ENCODE results near the gene CDH23. TPM values are rescaled to one million over a fixed set of nuclear protein-coding genes. Genes with fewer than 3 reads are reported as not detected.

CDH23 gene
- total RNA-seq, 1 donor from 2014 or later = 10.3 TPM

DNA sequence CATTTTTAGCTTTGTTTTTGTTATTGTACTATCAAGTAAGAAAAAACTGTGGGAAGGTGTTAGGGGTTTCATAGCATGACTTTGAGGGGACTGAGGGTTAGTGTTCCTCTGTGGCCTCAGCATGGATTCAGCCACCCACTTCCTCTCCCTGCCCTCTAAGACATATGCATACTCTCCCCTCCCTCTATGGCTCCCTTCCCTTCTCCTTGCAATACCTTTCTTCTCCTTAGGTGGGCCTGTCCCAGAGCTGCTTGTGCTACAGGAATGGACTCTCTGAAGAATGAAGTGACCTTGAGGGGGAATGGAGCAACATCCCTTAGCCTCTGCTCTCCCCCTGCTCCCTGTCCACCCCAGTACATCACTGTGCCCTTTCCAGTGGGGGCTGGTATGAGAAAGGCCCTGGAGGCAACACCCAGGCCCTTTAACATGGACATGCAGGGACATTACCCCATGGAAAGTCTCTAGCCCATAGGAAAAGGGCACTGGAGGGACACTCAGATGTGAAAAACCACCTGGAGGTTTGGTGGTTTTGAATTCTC, 22.4 kb downstream of the CDH23 start:
- TF ChIP-seq POLR2AphosphoS5 (IDR thresholded peaks at IDR 0.05; ENCODE audit: insufficient read depth in 1 of 2, low read depth in 1 of 2) (no peak), POLR2A (IDR thresholded peaks at IDR 0.05) (no peak)
- TF ChIP-seq, protein P1, sequence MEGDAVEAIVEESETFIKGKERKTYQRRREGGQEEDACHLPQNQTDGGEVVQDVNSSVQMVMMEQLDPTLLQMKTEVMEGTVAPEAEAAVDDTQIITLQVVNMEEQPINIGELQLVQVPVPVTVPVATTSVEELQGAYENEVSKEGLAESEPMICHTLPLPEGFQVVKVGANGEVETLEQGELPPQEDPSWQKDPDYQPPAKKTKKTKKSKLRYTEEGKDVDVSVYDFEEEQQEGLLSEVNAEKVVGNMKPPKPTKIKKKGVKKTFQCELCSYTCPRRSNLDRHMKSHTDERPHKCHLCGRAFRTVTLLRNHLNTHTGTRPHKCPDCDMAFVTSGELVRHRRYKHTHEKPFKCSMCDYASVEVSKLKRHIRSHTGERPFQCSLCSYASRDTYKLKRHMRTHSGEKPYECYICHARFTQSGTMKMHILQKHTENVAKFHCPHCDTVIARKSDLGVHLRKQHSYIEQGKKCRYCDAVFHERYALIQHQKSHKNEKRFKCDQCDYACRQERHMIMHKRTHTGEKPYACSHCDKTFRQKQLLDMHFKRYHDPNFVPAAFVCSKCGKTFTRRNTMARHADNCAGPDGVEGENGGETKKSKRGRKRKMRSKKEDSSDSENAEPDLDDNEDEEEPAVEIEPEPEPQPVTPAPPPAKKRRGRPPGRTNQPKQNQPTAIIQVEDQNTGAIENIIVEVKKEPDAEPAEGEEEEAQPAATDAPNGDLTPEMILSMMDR (IDR thresholded peaks at IDR 0.05) = no peak
- Histone ChIP-seq H3K36me3 (no peaks in the 10 kb centered on the region), H3K27ac (no peak overlapping the region), H3K4me3 (no peak overlapping the region), H3K27me3 (no peaks in the 10 kb centered on the region), H3K9me3 (no peaks in the 10 kb centered on the region), H3K4me1 (no peaks in the 10 kb centered on the region)
- DNase-seq (ENCODE audit: extremely low spot score in 2 of 2) = peak in 1 of 2 donors; percentile 95
- intact Hi-C loops (cut with DNase I) = no loop called here

DNA sequence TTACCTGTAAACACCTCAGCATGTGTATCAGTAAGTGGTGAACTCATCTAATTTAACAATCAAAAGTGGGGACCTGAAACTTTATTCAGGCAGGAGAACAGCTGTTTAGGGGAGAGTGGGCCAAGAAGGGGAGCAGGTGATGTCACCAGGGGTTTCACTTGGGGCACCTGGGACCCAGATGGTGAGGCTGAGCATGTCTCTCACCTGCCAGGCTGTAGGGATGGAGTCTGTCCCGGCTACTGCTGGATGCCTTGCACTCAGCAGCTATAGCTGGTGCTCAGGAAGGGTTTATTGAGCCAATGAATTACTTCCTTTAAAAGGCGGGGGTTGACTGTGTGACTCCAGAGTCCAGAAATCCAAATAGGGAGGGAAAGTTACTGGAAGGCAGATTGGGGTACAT, 23.0 kb downstream of the CDH23 start:
- TF ChIP-seq, protein P1 (IDR thresholded peaks at IDR 0.05) = no peak
- TF ChIP-seq POLR2AphosphoS5 (IDR thresholded peaks at IDR 0.05; ENCODE audit: insufficient read depth in 1 of 2, low read depth in 1 of 2) (no peak), POLR2A (IDR thresholded peaks at IDR 0.05) (no peak)
- peak in 1 of 2 donors; percentile 37 for DNase-seq (ENCODE audit: extremely low spot score in 2 of 2)
- H3K4me1 ChIP-seq = no peaks in the 10 kb centered on the region
- H3K4me3 ChIP-seq = no peak overlapping the region
- no peak overlapping the region for H3K27ac ChIP-seq
- H3K36me3 ChIP-seq = no peaks in the 10 kb centered on the region
- H3K27me3 ChIP-seq = no peaks in the 10 kb centered on the region
- intact Hi-C loops (cut with DNase I) = no loop called here
- H3K9me3 ChIP-seq = no peaks in the 10 kb centered on the region

DNA sequence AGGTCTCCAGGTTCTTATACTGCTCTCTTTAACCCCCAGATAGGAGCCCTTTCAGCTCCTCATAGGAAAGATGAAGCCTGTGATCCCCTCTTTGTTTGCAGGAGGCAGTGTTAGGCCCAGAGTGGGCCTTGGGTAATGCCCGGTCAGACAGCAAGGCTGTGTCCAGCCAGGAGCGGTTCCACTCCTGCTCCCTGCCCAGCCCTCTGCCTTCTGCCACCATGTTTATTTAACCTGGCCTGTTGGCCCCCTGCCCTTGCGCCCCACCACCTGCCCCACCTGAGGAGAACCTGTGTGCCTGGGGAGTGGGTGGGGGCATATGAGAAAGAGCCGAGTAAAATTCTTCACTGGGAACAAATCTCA, 24.3 kb downstream of the CDH23 start:
- H3K9me3 ChIP-seq = no peaks in the 10 kb centered on the region
- no peak overlapping the region for H3K4me3 ChIP-seq
- intact Hi-C loops (cut with DNase I) = no loop called here
- TF ChIP-seq POLR2A (IDR thresholded peaks at IDR 0.05) (no peak), POLR2AphosphoS5 (IDR thresholded peaks at IDR 0.05; ENCODE audit: insufficient read depth in 1 of 2, low read depth in 1 of 2) (no peak)
- TF ChIP-seq, protein P1 (IDR thresholded peaks at IDR 0.05) = no peak
- H3K36me3 ChIP-seq = no peaks in the 10 kb centered on the region
- peak in 1 of 2 donors; percentile 72 for DNase-seq (ENCODE audit: extremely low spot score in 2 of 2)
- H3K4me1 ChIP-seq = no peaks in the 10 kb centered on the region
- no peaks in the 10 kb centered on the region for H3K27me3 ChIP-seq
- no peak overlapping the region for H3K27ac ChIP-seq

DNA sequence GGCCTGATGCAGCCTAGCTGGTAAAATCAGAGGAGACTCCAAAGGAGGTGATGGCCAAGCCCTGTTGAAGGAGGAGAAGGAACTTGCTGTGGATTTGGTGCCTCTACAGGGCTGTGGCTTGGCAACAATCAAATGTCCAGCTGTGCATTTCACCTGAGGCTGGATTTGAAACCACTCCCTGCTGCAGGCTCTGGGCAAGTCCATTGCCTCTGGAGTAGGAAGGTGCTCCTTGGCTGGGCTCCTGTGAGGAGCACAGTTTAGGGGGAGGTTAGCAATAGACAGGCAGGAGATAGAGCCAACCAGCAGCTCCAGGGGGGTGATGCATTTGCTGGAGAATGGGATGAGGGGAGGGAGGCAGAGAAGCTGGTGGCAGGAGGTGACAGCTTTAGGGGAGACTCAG, 26.5 kb downstream of the CDH23 start:
- intact Hi-C loops (cut with DNase I) = no loop called here
- TF ChIP-seq POLR2A (IDR thresholded peaks at IDR 0.05) (no peak), POLR2AphosphoS5 (IDR thresholded peaks at IDR 0.05; ENCODE audit: insufficient read depth in 1 of 2, low read depth in 1 of 2) (no peak)
- TF ChIP-seq, protein P1 (IDR thresholded peaks at IDR 0.05) = no peak
- DNase-seq (ENCODE audit: extremely low spot score in 2 of 2) = peak in 1 of 2 donors; percentile 74
- H3K27ac ChIP-seq = no peak overlapping the region
- H3K27me3 ChIP-seq = no peaks in the 10 kb centered on the region
- no peaks in the 10 kb centered on the region for H3K36me3 ChIP-seq
- no peaks in the 10 kb centered on the region for H3K9me3 ChIP-seq
- H3K4me3 ChIP-seq = no peak overlapping the region
- no peaks in the 10 kb centered on the region for H3K4me1 ChIP-seq

DNA sequence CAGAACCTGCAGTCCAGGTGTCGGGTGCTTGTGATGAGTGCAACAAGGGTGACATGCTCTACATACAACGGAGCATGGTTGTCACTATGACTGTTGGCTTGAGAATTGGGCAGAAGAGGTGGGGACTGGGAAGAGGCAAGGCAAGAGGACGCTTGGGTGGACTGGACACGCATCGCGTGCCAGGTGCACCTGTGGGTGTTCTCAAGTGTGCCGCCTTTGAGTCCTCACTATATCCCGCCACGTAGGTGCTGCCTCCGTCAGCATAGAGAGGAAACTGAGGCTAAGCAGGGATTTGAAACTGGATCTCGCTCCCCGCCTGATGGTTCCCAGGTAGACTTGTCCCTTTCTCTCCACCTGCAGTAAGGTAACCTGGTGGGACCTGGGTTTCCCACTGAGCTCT, 27.2 kb downstream of the CDH23 start:
- Histone ChIP-seq H3K9me3 (no peaks in the 10 kb centered on the region), H3K4me3 (no peak overlapping the region), H3K4me1 (no peaks in the 10 kb centered on the region), H3K27ac (no peak overlapping the region), H3K27me3 (no peaks in the 10 kb centered on the region), H3K36me3 (no peaks in the 10 kb centered on the region)
- intact Hi-C loops (cut with DNase I) = no loop called here
- DNase-seq (ENCODE audit: extremely low spot score in 2 of 2) = peak in 1 of 2 donors; percentile 85
- TF ChIP-seq, protein P1 (IDR thresholded peaks at IDR 0.05) = no peak
- no peak for TF ChIP-seq POLR2AphosphoS5 (IDR thresholded peaks at IDR 0.05; ENCODE audit: insufficient read depth in 1 of 2, low read depth in 1 of 2)
- TF ChIP-seq POLR2A (IDR thresholded peaks at IDR 0.05) = no peak

Data from vagina (tissue), 2 donors.